ENCODE measurements around the gene PSPC1.

- TF ChIP-seq CTCF (IDR thresholded peaks at IDR 0.05) (no peak), POLR2A (IDR thresholded peaks at IDR 0.05) (no peak)
Measured at GRCh38 chr13:19817510-19818158, 34.9 kb upstream of the PSPC1 start.
